HG03175 (cell line): ENCODE results near the gene SFI1.
"Not testable (repeated sequence)": the region's sequence is repeated elsewhere in the genome, so short reads cannot be mapped to it uniquely, and the experiment has no call there.

Experiments used
- ATAC-seq: cut with Tn5 transposase; IDR thresholded peaks from one replicate; pipeline ENCODE4 v1.9.1; 2021; ENCODE audit warnings: mild to moderate bottlenecking, moderate library complexity; ENCODE audit not compliant: unreplicated experiment

Gene SFI1

DNA sequence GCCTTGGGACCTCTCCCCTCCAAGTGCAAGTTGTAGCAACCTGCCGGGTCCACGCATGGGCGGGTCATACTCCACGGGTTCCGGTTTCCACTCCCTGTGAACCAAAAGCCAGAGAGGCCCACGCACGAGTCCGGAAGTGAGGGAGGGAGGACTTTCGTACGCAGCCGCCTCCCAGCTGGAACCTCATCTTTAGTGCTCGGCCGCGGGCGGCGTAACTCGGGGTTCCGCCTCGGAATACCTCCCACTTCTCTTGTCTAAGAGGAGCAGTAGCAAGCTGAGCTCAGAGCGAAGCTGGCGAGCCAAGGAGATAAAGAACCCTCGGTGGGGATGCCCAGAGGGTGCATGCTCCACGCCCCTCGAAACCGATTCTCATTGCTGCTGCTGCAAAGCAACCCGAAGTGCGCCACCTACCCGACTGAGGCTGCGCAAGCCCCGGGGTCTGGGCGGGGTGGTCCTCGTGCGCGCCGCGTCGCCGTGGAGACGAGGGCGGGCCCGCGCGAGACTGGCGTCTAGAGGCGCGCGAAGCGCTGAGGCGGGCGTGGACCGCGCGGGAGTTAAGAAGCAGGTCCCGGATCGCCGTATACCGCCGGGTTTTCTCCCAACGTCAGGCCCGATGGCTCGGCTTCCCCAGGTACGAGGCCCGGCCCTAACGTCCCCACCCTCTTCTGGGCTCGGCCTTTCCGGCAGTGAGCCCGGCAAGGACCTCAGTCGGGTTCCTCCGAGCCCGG lies at the start of gene SFI1:
Gene SFI1, plus strand, starts transcription at position 530 of the 728 bp plus-strand sequence. CDS start 11,749 bp downstream, outside the sequence.
- ATAC-seq, result peak; percentile 85

DNA sequence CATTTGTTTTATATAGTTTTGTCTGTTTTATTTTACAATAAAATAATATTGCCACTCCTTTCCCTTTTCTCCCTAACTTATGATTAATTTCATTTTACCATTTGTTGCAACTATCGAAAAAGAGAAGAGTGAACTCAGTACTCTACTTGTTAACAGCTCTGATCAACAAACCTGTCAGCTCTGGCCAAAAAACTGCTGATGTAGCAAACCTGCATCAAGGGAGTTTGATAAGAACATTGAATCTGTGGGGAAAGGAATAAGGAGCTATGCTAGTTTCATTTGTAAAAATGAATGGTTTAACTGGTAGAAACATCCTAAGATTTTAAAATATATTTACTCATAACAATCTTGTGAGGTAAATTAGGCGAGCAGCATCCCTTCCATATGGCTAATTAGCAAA lies 49.6 kb upstream of the SFI1 start:
- no peak for ATAC-seq

- no peak for ATAC-seq
Observed at GRCh38 chr22:31447337-31447736, 49.0 kb upstream of the SFI1 start.

- ATAC-seq, result no peak
Observed at GRCh38 chr22:31448382-31448781, 48.0 kb upstream of the SFI1 start.

DNA sequence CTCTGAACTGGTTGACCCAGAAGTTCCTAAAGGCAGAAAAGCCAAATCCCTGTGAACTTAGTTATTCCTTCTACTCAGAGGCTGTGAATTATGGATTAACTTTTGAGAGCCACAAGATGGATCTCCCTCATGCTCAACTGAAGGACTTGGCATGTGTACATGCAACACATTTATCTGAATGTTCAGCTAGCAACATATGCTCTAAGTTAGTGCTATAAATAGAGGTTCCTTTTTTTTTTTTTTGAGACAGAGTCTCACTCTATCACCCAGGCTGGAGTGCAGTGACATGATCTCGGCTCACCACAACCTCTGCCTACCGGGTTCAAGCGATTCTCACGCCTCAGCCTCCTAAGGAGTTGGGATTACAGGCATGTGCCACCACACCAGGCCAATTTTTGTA lies 46.8 kb upstream of the SFI1 start:
- no peak for ATAC-seq

GRCh38 chr22:31451709-31452571 lies 44.4 kb upstream of the SFI1 start:
- ATAC-seq, result no peak

DNA sequence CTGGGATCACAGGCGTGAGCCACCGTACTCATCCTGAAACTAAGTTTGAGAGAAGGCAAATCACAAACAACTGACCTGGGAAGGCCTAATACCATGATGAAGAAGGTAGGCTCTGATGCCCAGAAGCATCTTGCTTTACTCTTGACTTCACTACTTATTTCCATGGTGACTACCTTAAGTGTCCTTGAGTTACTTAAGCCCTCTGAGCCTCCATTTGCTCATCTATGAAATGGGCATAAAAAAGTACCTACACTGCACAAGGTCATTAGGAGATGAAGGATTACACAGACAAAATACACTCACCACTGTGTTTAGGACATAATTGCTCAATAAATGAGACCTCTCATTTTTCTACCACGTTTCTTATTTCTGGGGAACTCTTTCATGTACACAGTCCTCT lies 34.6 kb upstream of the SFI1 start:
- no peak for ATAC-seq

GRCh38 chr22:31465307-31465706 lies 31.0 kb upstream of the SFI1 start:
- ATAC-seq, result no peak

DNA sequence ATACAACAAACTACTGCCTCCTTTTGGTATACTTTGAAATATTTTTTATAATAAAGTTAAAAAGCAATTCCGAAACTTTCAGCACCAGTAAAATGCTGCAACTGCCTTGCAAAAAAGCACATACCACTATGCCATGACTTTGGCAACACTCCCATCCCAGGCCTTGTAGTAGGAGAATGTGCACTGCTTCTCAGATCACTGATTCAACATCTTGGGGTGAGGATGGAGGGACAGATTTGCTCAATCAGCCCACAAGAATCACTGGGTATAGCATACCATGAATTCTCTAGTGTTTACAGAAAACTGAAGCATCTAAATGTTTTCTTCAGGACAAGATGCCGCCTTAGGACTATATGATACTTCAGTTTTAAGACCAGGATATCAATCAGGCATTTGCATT lies 21.6 kb upstream of the SFI1 start:
- ATAC-seq, result no peak

- ATAC-seq, result no peak
Observed at GRCh38 chr22:31475800-31476199, 20.5 kb upstream of the SFI1 start.

- ATAC-seq, result peak; percentile 75
Observed at GRCh38 chr22:31477329-31477728, 19.0 kb upstream of the SFI1 start.

DNA sequence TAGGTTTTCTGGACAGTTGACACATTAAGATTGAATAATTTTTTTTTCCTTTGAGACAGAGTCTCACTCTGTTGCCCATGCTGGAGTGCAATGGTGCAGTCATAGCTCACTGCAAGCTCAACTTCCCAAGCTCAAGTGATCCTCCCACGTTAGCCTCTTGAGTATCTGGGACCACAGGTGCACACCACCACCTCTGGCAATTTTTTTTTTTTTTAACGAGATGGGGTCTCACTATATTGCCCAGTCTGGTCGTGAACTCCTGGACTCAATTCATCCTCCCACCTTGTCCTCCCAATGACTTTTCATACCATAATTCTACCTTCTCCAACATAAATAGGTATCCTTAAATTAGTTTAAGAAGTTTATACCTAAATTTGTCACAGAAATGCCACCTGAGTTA lies 15.2 kb upstream of the SFI1 start:
- ATAC-seq, result no peak

DNA sequence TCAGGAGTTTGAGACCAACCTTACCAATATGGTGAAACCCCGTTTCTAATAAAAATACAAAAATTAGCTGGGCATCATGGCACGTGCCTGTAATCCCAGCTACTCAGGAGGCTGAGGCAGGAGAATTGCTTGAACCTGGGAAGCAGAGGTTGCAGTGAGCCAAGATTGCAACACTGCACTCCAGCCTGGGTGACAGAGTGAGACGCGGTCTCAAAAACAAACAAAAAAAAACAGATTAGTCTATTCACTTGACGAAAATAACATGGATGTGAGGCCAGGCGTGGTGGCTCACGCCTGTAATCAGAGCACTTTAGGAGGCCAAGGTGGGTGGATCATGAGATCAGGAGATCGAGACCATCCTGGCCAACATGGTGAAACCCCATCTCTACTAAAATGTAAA lies 13.9 kb upstream of the SFI1 start:
- ATAC-seq, result not testable (repeated sequence)

DNA sequence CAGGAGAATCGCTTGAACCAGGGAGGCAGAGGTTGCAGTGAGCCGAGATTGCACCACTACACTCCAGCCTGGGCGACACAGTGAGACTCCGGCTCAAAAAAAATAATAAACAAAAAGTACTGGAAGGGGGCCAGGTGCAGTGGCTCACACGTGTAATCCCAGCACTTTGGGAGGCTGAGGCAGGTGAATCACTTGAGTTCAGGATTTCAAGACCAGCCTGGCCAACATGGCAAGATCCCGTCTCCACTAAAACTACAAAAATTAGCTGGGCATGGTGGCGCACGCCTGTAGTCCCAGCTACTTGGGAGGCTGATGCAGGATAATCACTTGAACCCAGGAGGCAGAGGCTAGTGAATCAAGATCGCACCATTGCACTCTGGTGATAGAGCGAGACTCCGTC lies 10.0 kb upstream of the SFI1 start:
- ATAC-seq, result not testable (repeated sequence)

DNA sequence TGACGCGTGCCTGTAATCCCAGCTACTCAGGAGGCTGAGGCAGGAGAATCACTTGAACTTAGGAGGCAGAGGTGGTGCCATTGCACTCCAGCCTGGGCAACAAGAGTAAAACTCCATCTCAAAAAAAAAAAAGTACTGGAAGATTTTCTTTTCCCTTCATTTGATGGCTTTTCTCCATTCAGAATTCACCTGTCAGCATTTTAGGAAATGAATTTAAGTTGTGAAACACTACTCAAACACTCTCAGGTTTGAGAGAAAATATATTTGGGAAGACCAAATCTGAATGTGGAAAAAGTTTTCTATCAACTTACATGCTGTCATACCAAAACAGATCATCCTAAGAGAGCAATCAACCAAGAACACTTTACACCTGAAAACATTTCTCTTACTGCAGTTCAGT lies 9.4 kb upstream of the SFI1 start:
- no peak for ATAC-seq

GRCh38 chr22:31488346-31488883 lies 7.9 kb upstream of the SFI1 start:
- no peak for ATAC-seq

- peak; percentile 13 for ATAC-seq
Observed at GRCh38 chr22:31488988-31489617, 7.2 kb upstream of the SFI1 start.

DNA sequence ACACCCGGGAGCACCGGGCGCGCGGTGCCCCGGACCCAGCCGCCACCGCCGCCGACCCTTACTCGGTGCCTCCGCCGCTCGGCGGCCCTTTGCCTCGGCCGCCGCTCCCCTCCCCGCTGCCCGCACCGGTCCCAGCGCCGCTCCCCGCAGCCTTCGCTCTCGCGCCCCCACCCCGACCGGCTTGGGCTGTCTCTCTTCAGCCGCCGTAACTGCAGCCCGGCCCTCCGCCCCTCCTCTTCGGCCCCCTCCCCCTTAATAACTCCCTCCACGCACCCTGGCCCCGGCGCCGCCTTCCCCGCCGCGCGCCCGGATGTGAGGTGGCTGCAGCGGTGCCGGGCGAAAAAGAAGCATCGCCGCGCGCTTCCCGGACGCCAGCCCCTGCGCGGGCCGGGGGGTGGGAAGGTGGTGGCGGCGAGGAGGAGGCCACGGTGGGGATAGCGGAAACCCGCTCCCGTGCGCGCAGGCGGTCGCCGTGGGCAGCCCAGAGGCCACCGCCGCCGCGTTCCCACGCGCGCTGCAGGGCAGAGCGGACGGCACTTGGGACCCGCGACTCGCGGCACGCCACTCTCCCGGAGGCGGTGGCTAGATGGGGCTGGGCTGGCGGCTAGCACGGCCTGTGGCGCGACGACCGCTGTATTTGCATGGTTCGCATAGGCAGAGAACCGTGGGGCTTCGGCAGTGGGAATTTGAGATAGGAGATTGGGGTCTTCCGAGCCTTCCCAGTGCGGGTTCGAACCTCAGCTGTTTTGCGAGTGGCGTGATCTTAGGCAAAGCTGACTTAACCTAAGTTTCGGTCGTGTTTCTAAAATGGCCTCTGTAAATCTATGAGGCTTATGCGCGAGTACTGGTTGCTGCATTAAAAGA lies 6.5 kb upstream of the SFI1 start, which contains the start of gene EIF4ENIF1:
Gene EIF4ENIF1, minus strand, starts transcription at position 211 of the 864 bp plus-strand sequence. CDS start 1,124 bp downstream, outside the sequence.
- ATAC-seq, result peak; percentile 45

DNA sequence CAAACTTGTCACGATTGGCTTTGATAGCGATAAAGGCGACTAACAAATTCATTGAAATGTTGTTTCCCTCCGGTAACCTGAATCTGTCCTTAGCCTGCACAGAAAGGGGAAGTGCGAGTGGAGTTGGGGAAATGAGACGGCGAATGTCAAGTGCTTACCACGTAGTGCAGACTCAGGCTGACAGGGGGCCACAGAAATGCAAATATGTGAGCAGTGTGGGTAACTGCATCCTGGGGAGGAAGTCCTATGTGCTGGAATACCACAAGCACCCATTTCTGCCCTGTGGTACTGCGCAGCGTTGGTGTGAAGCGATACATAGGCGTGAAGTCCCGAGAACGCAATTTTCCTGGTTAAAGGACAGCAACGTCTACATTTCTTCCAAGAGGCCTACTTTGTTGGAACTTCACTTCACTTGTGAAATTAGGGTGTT lies 5.8 kb upstream of the SFI1 start:
- peak; percentile 64 for ATAC-seq
